Upper lobe of left lung (tissue), 4 donors: ENCODE results near the gene ATP2C1.

Experiments used
- CTCF ChIP-seq, 6 experiments: fragments of 450-650 bp in 4 of 6; fragments of 200-600 bp in 2 of 6; sonication (generic) in 2 of 6; IDR thresholded peaks; one replicate each; pipeline ENCODE4 v1.5.1; 2016 to 2019; ENCODE audit warnings: antibody characterized with exemption in 6 of 6
- EP300 ChIP-seq, 4 donors: sonication (generic); formaldehyde crosslinking; IDR thresholded peaks; one replicate each; pipeline ENCODE4 v1.5.1; 2017; ENCODE audit warnings: antibody characterized with exemption in 4 of 4, control low read depth in 2 of 4
- POLR2A ChIP-seq, 4 donors: fragments of 450-650 bp; IDR thresholded peaks; one replicate each; pipeline ENCODE4 v1.5.1; 2016 to 2017; ENCODE audit warnings: antibody characterized with exemption in 4 of 4, mild to moderate bottlenecking in 2 of 4

- TF ChIP-seq CTCF (IDR thresholded peaks at IDR 0.05) (no peak), POLR2A (IDR thresholded peaks at IDR 0.05) (no peak), EP300 (IDR thresholded peaks at IDR 0.05) (no peak)
Measured at GRCh38 chr3:130997289-130997688, 103.4 kb downstream of the ATP2C1 start.
